A549 (cell line): ENCODE data around the gene CUL9. TPM values are rescaled to one million over a fixed set of nuclear protein-coding genes. Genes with fewer than 3 reads are reported as not detected.

Source experiments
- ATAC-seq, 2 experiments: fragments of 200-7000 bp in 1 of 2; fragments of >200 bp in 1 of 2; cut with Nextera tagmentation in 1 of 2; cut with Tn5 transposase in 1 of 2; 3 replicates each; pipeline versions ENCODE4 v1.8.0 to v1.9.1; 2018 to 2020; ENCODE audit warnings: mild to moderate bottlenecking in 1 of 2, moderate library complexity in 1 of 2
- CTCF ChIA-PET: fragments of 300-600 bp; sonication (Branson Sonifier 250); formaldehyde crosslinking; extraction: SDS; loops from one replicate; lab custom pipeline; 2021; ENCODE audit warnings: antibody characterized with exemption, inconsistent platforms; lab: Yijun Ruan, JAX
- POLR2A ChIA-PET: fragments of 350-600 bp; formaldehyde crosslinking; extraction: SDS; loops from one replicate; lab custom pipeline; 2021; ENCODE audit warnings: antibody characterized with exemption, inconsistent platforms; lab: Yijun Ruan, JAX
- DNase-seq, 2 experiments: peaks; one replicate each; pipeline versions ENCODE4 v3.0.0 to v3.0.0-alpha.2; 2011 to 2016; ENCODE audit warnings: low read depth in 1 of 2, low spot score in 1 of 2
- FAIRE-seq: peaks from 2 replicates; lab custom pipeline; 2011; peaks lifted over from hg19 to GRCh38; lab: Jason Lieb, UNC
- H3K27ac ChIP-seq, 2 experiments: fragments of >200 bp; sonication (Bioruptor Twin); formaldehyde crosslinking; 3 replicates each; pipeline ENCODE4 v1.5.1; 2016 to 2017
- H3K4me1 ChIP-seq: fragments of >200 bp; sonication (Bioruptor Twin); formaldehyde crosslinking; 3 replicates; pipeline ENCODE4 v1.6.1; 2016
- H3K4me2 ChIP-seq: fragments of >200 bp; sonication (Bioruptor Twin); formaldehyde crosslinking; 3 replicates; pipeline ENCODE4 v1.6.1; 2016
- H3K4me3 ChIP-seq: fragments of >200 bp; sonication (Bioruptor Twin); formaldehyde crosslinking; 3 replicates; pipeline ENCODE4 v1.5.1; 2016
- H3K9me3 ChIP-seq: fragments of >200 bp; sonication (Bioruptor Twin); formaldehyde crosslinking; 3 replicates; pipeline ENCODE4 v1.6.1; 2016
- ATOH8 ChIP-seq: fragments of 250-450 bp; sonication (Bioruptor Pico); IDR thresholded peaks from 2 replicates; pipeline ENCODE4 v1.5.0; 2020; ENCODE audit warnings: low read depth, mild to moderate bottlenecking, moderate library complexity
- CBX2 ChIP-seq: fragments of 200-600 bp; sonication (generic); IDR thresholded peaks from 2 replicates; pipeline ENCODE4 v1.6.1; 2016; ENCODE audit warnings: low read depth, mild to moderate bottlenecking, borderline replicate concordance
- CEBPB ChIP-seq, 2 experiments: fragments of >200 bp in 1 of 2; sonication (Bioruptor Twin) in 1 of 2; formaldehyde crosslinking in 1 of 2; IDR thresholded peaks; 2 replicates each; pipeline ENCODE4 v1.6.1; 2012 to 2016
- E2F6 ChIP-seq: IDR thresholded peaks from 2 replicates; pipeline ENCODE4 v1.6.1; 2012; ENCODE audit warnings: low read depth, borderline replicate concordance
- ELK1 ChIP-seq: fragments of 150-350 bp; IDR thresholded peaks from 2 replicates; pipeline ENCODE4 v1.6.1; 2014; ENCODE audit warnings: low read depth, mild to moderate bottlenecking, low read length
- EP300 ChIP-seq, 2 experiments: fragments of >200 bp; sonication (Bioruptor Twin); formaldehyde crosslinking; IDR thresholded peaks; 2 replicates in 1 of 2; 3 replicates in 1 of 2; pipeline ENCODE4 v1.6.1; 2016 to 2017
- ESRRA ChIP-seq: fragments of 150-350 bp; IDR thresholded peaks from 2 replicates; pipeline ENCODE4 v1.6.1; 2014; ENCODE audit warnings: mild to moderate bottlenecking, low read length, borderline replicate concordance
- HDAC2 ChIP-seq: fragments of 200-600 bp; sonication (generic); IDR thresholded peaks from 2 replicates; pipeline ENCODE4 v1.6.1; 2016
- JUN ChIP-seq, 2 experiments: fragments of >200 bp; sonication (Bioruptor Twin); formaldehyde crosslinking; IDR thresholded peaks; 2 replicates in 1 of 2; 3 replicates in 1 of 2; pipeline ENCODE4 v1.6.1; 2016 to 2017
- KDM1A ChIP-seq: fragments of 200-600 bp; sonication (generic); IDR thresholded peaks from 2 replicates; pipeline ENCODE4 v1.6.1; 2016; ENCODE audit warnings: low read depth, mild to moderate bottlenecking
- KDM5A ChIP-seq: fragments of 200-600 bp; sonication (generic); IDR thresholded peaks from 2 replicates; pipeline ENCODE4 v1.6.1; 2016; ENCODE audit warnings: antibody characterized with exemption, mild to moderate bottlenecking
- MAX ChIP-seq: IDR thresholded peaks from 2 replicates; pipeline ENCODE4 v1.6.1; 2012
- MAZ ChIP-seq: fragments of 150-350 bp; IDR thresholded peaks from 2 replicates; pipeline ENCODE4 v1.6.1; 2014; ENCODE audit warnings: antibody characterized with exemption, low read depth, low read length, borderline replicate concordance
- MYC ChIP-seq: IDR thresholded peaks from 2 replicates; pipeline ENCODE4 v1.6.1; 2012; ENCODE audit warnings: mild to moderate bottlenecking, inconsistent platforms, low read length, improper control_type of control experiment, borderline replicate concordance
- RARB ChIP-seq: fragments of 250-450 bp; sonication (Bioruptor Pico); IDR thresholded peaks from 2 replicates; pipeline ENCODE4 v1.8.0; 2021; ENCODE audit warnings: mild to moderate bottlenecking, moderate library complexity
- RNF2 ChIP-seq: fragments of 200-600 bp; sonication (generic); IDR thresholded peaks from 2 replicates; pipeline ENCODE4 v1.6.1; 2016; ENCODE audit warnings: low read depth, mild to moderate bottlenecking, antibody characterized with exemption, moderate library complexity, borderline replicate concordance
- SREBF2 ChIP-seq: fragments of 450-650 bp; IDR thresholded peaks from 2 replicates; pipeline ENCODE4 v1.6.1; 2014; ENCODE audit warnings: mild to moderate bottlenecking, moderate library complexity
- USF2 ChIP-seq: fragments of 450-650 bp; IDR thresholded peaks from 2 replicates; pipeline ENCODE4 v1.6.1; 2014; ENCODE audit warnings: antibody characterized with exemption
- ZC3H11A ChIP-seq: fragments of 450-650 bp; IDR thresholded peaks from 2 replicates; pipeline ENCODE4 v1.6.1; 2014; ENCODE audit warnings: antibody characterized with exemption, mild to moderate bottlenecking
- ZFP36 ChIP-seq: fragments of 450-650 bp; IDR thresholded peaks from 2 replicates; pipeline ENCODE4 v1.6.1; 2014; ENCODE audit warnings: borderline replicate concordance; ENCODE audit not compliant: partially characterized antibody
- WGBS: methylation state at CpG from one replicate; pipeline ENCODE4 v1.1.6; 2017; ENCODE audit errors: missing lambda C conversion rate; 5-methylcytosine and 5-hydroxymethylcytosine counted together
- polyA plus RNA-seq, 4 experiments: library from polyadenylated mRNA; depleted of rRNA in 3 of 4; stranded (reverse); fragments of >200 nt; fragmentation: RNase III in 1 of 4; extraction: RNeasy Plus Mini Kit Qiagen cat#74134 plus additional on column Dnase treatment in 1 of 4; gene quantifications; 2 replicates in 3 of 4; 3 replicates in 1 of 4; pipeline ENCODE4 v1.2.3, GENCODE V29; 2011 to 2017

The CUL9 gene
- polyA plus RNA-seq, 2 of the 4 experiments (the other 2 are of a cell fraction) = 11.3 to 12.5 TPM

GRCh38 chr6:43241446-43241845 is 59.5 kb downstream of the CUL9 start:
- ChIA-PET POLR2A (no interaction called here), CTCF (interaction anchor here (1.6 to 3.3 kb wide), 2 partner anchors 11 to 12 kb away, joined by 3 to 11 read pairs; partner anchors contain the start of gene DNPH1)
- Histone ChIP-seq H3K4me1 (no peaks in the 10 kb centered on the region), H3K4me3 (no peak overlapping the region), H3K27ac (no peak overlapping the region), H3K4me2 (no peak overlapping the region), H3K9me3 (peaks cover 7% of the 10 kb centered on the region; the same call in 1 of the 3 replicates)
- no peak for ATAC-seq
- no peak for DNase-seq
- no peak for FAIRE-seq
- TF ChIP-seq ZC3H11A (no peak), MAZ (no peak), KDM1A (no peak), JUN (IDR thresholded peaks at IDR 0.05) (no peak), ZFP36 (no peak)
- WGBS = 11% methylated on average over 2 of the region's 2 CpGs

- peak in 1 of 2 experiments; percentile 23; a peak in 1 of 6 replicates for ATAC-seq
- WGBS = 27% methylated on average over 19 of the region's 47 CpGs
- Histone ChIP-seq H3K4me3 (peak within 1 kb of the TSS; percentile 45), H3K9me3 (peaks cover 7% of the 10 kb centered on the region; the same call in 1 of the 3 replicates), H3K27ac (0 out of 6 replicates have a peak within 1 kb of the TSS, but pooled peaks of 1 of the 2 experiments have one; percentile 31), H3K4me2 (peak within 1 kb of the TSS; percentile 74), H3K4me1 (0 out of 3 replicates have a peak, but pooled peaks cover 4% of the 10 kb centered on the region)
- no peak for TF ChIP-seq ELK1
- TF ChIP-seq KDM1A = peak; percentile 37; the same call in 1 of the 2 replicates
- ChIA-PET POLR2A (no interaction called here), CTCF (interaction anchor here (1.3 to 3.3 kb wide), 2 partner anchors 10 to 14 kb away, joined by 4 to 11 read pairs; partner anchors contain the start of gene DNPH1)
- no peak for DNase-seq
- no peak for FAIRE-seq
These were observed 61.1 kb downstream of the CUL9 start, which contains the start of gene TTBK1 for GRCh38 chr6:43242908-43243663. TTBK1 (plus strand) TSS chr6:43243481; CDS start chr6:43246661, 3,180 bp downstream.

- CTCF ChIA-PET = interaction anchor here (1.3 to 3.3 kb wide), 2 partner anchors 9 to 15 kb away, joined by 4 to 11 read pairs; partner anchors contain the start of gene DNPH1
- no peak for FAIRE-seq
- TF ChIP-seq CBX2 (no peak), KDM5A (no peak), EP300 (IDR thresholded peaks at IDR 0.05) (no peak), MYC (no peak), SREBF2 (no peak), USF2 (no peak), ATOH8 (CRISPR knock-in tag) (no peak), HDAC2 (no peak), E2F6 (no peak), MAX (no peak), ESRRA (no peak), RNF2 (no peak), RARB (CRISPR knock-in tag) (no peak), ZC3H11A (no peak), CEBPB (IDR thresholded peaks at IDR 0.05) (no peak), MAZ (no peak)
- TF ChIP-seq, all 56 proteins: peak for 0
- POLR2A ChIA-PET = no interaction called here
- ATAC-seq (peak; percentile 17 to 19; a peak in 1 of 6 replicates), DNase-seq (no peak)
- WGBS = 45% methylated on average over 18 of the region's 37 CpGs
- Histone ChIP-seq H3K27ac (0 out of 6 replicates have a peak overlapping the region, but pooled peaks of 1 of the 2 experiments have one; percentile 31), H3K4me1 (0 out of 3 replicates have a peak, but pooled peaks cover 4% of the 10 kb centered on the region), H3K4me2 (peak overlapping the region; percentile 74), H3K9me3 (peaks cover 6% of the 10 kb centered on the region; the same call in 1 of the 3 replicates), H3K4me3 (peak overlapping the region; percentile 45)
These were observed 61.8 kb downstream of the CUL9 start for GRCh38 chr6:43243664-43244321.
